ENCODE results near the gene SH2D3C. TPM values are rescaled to one million over a fixed set of nuclear protein-coding genes. Genes with fewer than 3 reads are reported as not detected.
A peak's percentile ranks its signal among the peaks of the same experiment; 100 is the strongest.

Gene SH2D3C
- total RNA-seq, 2 experiments from 2014 or later = 27.2 to 27.3 TPM

DNA sequence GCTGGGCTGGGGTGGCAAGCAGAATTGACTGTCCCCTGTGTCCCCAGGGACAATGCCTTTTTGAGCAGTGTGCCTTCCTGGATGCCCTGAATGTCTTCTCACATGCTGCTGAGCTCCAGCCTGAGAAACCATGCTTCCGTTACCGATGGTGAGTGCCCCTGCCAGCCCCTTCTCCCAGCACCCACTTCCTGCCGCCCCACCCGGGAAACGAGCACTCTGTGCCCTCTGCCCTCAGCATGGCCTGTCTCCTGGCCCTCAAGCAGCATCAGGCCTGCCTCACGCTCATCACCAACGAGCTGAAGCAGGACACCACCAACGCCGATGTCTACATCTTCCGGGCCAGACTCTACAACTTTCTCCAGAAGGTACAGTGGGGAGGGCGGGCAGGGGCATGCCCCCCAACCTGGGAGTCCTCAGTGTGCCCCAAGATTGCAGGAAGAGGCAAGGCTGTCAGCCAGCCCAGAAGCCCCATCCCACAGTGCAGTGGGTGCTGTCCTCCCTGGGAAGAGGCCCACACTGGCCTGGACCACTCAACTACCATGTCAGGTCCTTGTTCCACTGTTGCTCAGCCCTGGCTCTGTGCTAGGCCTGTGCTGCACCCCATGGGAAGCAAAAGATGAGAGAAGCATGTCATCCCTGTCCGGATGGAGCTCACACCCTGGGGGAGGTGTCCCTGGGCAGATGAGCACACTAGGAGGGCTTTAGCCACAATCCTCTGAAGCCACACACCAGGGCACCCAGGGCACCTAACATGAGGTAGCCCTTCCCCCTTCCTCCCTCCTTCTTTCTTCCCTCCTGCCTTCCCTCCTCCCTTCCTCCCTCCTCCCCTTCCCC lies 58.2 kb downstream of the SH2D3C start:
- peak; percentile 27 for DNase-seq
- Mint-ChIP-seq H3K27me3 (ENCODE audit: low read depth) (no peaks in the 10 kb centered on the region), H3K36me3 (ENCODE audit: low read depth) (peaks cover 2% of the 10 kb centered on the region), H3K4me3 (peak overlapping the region; percentile 29), H3K9me3 (no peaks in the 10 kb centered on the region), H3K27ac (peak overlapping the region; percentile 50), H3K4me1 (ENCODE audit: low read depth) (peaks cover 28% of the 10 kb centered on the region)
- intact Hi-C loops (cut with micrococcal nuclease) = no loop called here
- CTCF ChIA-PET = interaction anchor here (1.2 to 1.5 kb wide), 2 partner anchors 13 to 14 kb away, joined by 3 to 4 read pairs; partner anchors contain the start of gene TOR2A

DNA sequence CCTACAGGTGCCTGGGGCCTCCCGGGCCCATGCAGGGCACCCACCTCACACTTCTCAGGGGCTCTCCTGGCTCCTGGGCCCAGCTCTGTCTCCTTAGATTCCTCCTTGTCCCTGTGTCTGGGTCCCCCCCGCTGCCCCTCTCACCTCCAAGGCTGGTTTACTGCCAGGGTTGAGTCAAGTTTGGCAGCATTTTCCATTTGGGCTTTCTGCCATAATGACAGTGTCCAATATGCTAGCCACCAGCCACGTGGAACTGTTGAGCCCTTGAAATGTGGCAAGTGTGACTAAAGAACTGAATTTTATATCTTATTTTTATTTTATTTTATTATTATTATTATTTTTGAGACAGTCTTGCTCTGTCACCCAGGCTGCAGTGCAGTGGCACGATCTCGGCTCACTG lies 60.7 kb downstream of the SH2D3C start:
- Mint-ChIP-seq H3K4me1 (ENCODE audit: low read depth) (peaks cover 34% of the 10 kb centered on the region), H3K27ac (no peak overlapping the region)

DNA sequence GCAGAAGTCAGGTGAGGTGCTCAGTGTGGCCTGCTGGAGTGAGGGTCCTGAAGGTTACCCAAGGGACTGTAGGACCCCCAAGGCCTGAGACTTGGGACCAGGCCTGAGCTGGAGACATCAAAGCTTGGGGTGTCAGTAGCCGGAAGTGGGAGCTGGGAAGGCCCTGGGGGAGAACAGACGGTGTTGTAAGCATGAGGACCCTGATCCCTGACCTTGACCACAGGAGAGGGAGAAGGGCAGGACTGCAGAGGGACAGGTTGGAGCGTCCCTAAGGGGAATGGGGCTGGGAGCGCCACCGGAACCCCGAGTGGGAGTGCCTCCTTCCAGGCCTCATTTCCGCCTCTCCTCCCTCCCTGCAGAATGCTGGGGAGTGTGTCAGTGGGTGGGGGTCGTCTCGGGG lies 62.1 kb downstream of the SH2D3C start:
- CTCF ChIA-PET = interaction anchor here (0.6 to 2.9 kb wide), 3 partner anchors 18 to 153 kb away, joined by 3 to 14 read pairs (median 10); partner anchors contain the start of gene TOR2A
- H3K27ac Mint-ChIP-seq = peak overlapping the region; percentile 84
- H3K9me3 Mint-ChIP-seq = no peaks in the 10 kb centered on the region
- H3K27me3 Mint-ChIP-seq (ENCODE audit: low read depth) = no peaks in the 10 kb centered on the region
- peak overlapping the region; percentile 97 for H3K4me3 Mint-ChIP-seq
- H3K36me3 Mint-ChIP-seq (ENCODE audit: low read depth) = peaks cover 2% of the 10 kb centered on the region
- peaks cover 39% of the 10 kb centered on the region for H3K4me1 Mint-ChIP-seq (ENCODE audit: low read depth)
- DNase-seq = no peak
- intact Hi-C loops (cut with micrococcal nuclease) = loop anchor here (5.0 kb wide), 1 partner anchor 104 kb away; the partner anchor contains the start of gene STXBP1

More for the DNA sequence above, 60.7 kb downstream of the SH2D3C start:
- intact Hi-C loops (cut with micrococcal nuclease) = loop anchor here (5.0 kb wide), 1 partner anchor 105 kb away; the partner anchor contains the start of gene STXBP1
- CTCF ChIA-PET = interaction anchor here (0.6 to 0.7 kb wide), 2 partner anchors 61 to 73 kb away, joined by 3 to 6 read pairs; no protein-coding TSS in a partner anchor
- Mint-ChIP-seq H3K4me3 (no peak overlapping the region), H3K9me3 (no peaks in the 10 kb centered on the region), H3K27me3 (ENCODE audit: low read depth) (no peaks in the 10 kb centered on the region), H3K36me3 (ENCODE audit: low read depth) (peaks cover 2% of the 10 kb centered on the region)
- DNase-seq = no peak

DNA sequence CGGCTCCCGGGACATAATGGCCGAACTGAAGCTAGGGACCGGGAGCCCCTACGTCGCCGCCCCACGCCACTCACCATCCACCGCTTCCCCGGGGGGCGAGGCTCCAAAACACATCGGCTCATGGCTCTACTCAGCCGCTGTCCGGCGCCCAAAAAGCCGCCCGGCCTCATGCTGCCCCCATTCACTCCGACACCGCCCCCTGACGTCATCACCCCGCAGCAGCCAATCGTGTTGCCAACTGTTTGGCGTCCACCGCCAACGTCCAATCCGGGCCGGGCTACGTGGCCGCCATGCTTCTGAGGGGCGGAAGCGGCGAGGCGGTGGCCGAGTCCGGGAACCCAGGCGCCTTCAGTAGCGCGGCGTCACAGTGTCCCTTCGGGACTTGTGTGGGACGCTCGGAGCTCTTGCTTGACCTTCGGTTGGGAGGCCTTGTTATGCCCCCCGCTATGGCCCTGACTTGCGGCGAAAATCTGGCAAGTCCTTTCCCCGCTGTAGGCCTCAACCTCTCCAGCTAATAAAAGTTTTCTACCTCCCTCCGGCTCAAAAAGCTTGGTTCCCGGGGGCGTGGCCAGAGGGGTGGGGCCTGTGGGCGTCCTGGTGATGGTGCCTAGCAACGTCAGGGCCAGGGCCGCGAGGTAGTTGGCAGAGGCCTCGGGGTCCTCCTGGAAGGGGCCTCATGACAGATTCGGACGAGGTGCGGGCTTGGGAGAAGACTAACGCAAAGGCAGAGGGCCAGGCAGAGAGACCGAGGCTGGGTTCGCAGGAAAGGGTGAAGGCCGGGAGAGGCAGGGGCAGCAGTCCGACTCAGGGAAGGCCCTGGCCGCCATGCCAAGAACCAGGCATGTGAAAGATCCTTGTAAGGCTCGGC lies 62.8 kb downstream of the SH2D3C start, which contains the start of the genes PTRH1 and TTC16:
Gene PTRH1, minus strand, starts transcription at position 194 of the 868 bp plus-strand sequence. Its CDS starts 24 bp downstream, at position 170.
Gene TTC16, plus strand, starts transcription at position 610 of the 868 bp plus-strand sequence. Its CDS starts 67 bp downstream, at position 677.
- Mint-ChIP-seq H3K36me3 (ENCODE audit: low read depth) (peaks cover 2% of the 10 kb centered on the region), H3K4me3 (peak within 1 kb of the TSS; percentile 97), H3K27ac (peak within 1 kb of the TSS; percentile 84), H3K4me1 (ENCODE audit: low read depth) (peaks cover 41% of the 10 kb centered on the region), H3K9me3 (no peaks in the 10 kb centered on the region), H3K27me3 (ENCODE audit: low read depth) (no peaks in the 10 kb centered on the region)
- intact Hi-C loops (cut with micrococcal nuclease) = loop anchor here (1.0 to 5.0 kb wide), 3 partner anchors 16 to 103 kb away; partner anchors contain the start of genes STXBP1 and TOR2A
- CTCF ChIA-PET = interaction anchor here (0.6 to 2.9 kb wide), 3 partner anchors 19 to 154 kb away, joined by 3 to 14 read pairs (median 10); partner anchors contain the start of gene TOR2A
- peak; percentile 98 for DNase-seq

DNA sequence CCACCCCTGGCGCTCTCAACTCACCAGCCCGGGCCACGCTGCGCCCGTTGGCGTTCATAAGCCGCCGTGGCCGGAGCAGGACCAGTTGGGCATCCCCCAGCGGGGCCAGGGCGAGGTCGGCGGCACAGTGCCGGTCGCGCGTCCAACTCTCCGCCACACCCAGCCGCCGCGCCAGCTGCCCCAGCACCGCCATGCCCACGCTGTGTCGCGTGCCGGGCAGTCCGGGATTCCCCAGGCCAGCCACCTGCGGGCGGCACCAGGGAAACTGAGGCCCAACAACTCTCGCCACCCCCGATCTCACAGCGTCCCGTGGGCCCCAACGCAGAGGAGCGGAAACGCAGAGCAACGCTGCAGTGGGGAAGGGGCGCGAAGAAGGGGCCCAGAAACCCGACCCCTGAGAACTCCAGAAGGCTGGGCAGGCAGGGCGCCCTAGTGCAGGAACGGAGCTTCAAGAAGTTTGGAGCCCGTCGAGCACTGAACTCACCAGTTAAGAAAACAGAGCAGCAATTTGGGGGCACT lies 63.5 kb downstream of the SH2D3C start:
- CTCF ChIA-PET = interaction anchor here (1.0 to 2.9 kb wide), 4 partner anchors 20 to 155 kb away, joined by 3 to 14 read pairs (median 7); partner anchors contain the start of gene TOR2A
- Mint-ChIP-seq H3K9me3 (no peaks in the 10 kb centered on the region), H3K4me1 (ENCODE audit: low read depth) (peaks cover 37% of the 10 kb centered on the region), H3K27me3 (ENCODE audit: low read depth) (no peaks in the 10 kb centered on the region), H3K36me3 (ENCODE audit: low read depth) (peaks cover 2% of the 10 kb centered on the region), H3K4me3 (peak overlapping the region; percentile 97), H3K27ac (peak overlapping the region; percentile 84)
- intact Hi-C loops (cut with micrococcal nuclease) = loop anchor here (1.0 to 5.0 kb wide), 3 partner anchors 16 to 103 kb away; partner anchors contain the start of genes STXBP1 and TOR2A
- peak; percentile 25 for DNase-seq

DNA sequence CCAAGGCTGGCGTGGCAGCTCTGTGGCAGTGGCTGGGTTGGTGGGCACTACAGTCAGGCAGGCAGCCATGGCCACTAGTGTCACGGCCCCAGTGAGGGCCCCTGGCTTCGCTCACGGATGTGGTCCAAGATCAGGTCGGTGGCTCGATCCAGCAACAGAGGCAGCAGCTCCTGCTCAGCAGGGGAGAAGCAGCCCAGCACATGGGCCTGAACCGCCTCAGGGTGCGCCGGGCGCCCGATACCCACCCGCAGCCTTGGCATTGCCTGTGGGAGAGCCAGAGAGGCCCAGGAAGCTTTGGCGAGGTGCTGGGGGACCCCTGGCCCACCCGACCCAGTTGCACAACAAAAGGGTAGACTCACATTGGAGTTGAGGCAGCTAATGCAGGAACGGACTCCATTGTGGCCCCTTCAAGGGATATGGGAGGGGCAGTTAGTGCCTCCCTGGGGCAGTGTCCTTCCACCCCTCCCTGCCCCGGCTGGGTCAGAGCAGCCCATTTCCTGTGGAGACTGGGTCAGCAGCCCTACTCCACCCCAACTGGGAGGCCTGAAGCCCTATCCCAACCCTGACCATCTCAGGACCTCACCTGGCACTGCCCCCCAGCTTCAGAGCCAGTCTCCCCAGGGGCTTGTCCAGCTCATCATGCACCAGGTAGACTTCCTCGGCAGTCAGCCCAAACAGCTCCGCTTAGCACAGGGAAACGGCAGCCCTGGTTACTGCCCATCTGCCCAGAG lies 64.3 kb downstream of the SH2D3C start:
- Mint-ChIP-seq H3K27me3 (ENCODE audit: low read depth) (no peaks in the 10 kb centered on the region), H3K36me3 (ENCODE audit: low read depth) (peaks cover 2% of the 10 kb centered on the region), H3K27ac (no peak overlapping the region), H3K9me3 (no peaks in the 10 kb centered on the region), H3K4me1 (ENCODE audit: low read depth) (peaks cover 30% of the 10 kb centered on the region), H3K4me3 (peak overlapping the region; percentile 73)
- CTCF ChIA-PET = interaction anchor here (0.7 to 2.9 kb wide), 4 partner anchors 20 to 207 kb away, joined by 3 to 14 read pairs (median 4); partner anchors contain the start of gene TOR2A
- intact Hi-C loops (cut with micrococcal nuclease) = no loop called here
- no peak for DNase-seq

DNA sequence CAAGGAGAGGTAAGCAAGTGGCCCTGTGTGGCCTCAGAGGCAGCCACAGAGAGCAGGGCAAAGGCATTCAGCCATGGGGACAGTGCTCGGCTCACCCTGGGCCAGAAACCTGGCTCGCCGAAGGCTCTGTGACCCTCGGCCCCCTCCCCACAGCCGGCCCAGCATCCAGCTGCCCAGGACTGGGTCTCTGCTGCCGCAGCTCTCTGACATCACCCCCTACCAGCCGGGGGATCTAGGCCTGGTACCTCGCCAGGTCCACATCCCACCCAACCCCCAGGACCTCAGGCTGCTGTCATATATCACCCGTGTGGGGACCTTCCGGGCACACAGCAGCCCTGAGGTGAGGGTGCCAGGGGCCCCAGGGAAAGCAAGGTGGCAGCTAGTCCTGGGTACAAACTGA lies 65.6 kb downstream of the SH2D3C start:
- H3K9me3 Mint-ChIP-seq = no peaks in the 10 kb centered on the region
- CTCF ChIA-PET = no interaction called here
- no peak overlapping the region for H3K4me3 Mint-ChIP-seq
- H3K27ac Mint-ChIP-seq = no peak overlapping the region
- DNase-seq = no peak
- H3K4me1 Mint-ChIP-seq (ENCODE audit: low read depth) = peaks cover 28% of the 10 kb centered on the region
- intact Hi-C loops (cut with micrococcal nuclease) = no loop called here
- peaks cover 2% of the 10 kb centered on the region for H3K36me3 Mint-ChIP-seq (ENCODE audit: low read depth)
- H3K27me3 Mint-ChIP-seq (ENCODE audit: low read depth) = no peaks in the 10 kb centered on the region

DNA sequence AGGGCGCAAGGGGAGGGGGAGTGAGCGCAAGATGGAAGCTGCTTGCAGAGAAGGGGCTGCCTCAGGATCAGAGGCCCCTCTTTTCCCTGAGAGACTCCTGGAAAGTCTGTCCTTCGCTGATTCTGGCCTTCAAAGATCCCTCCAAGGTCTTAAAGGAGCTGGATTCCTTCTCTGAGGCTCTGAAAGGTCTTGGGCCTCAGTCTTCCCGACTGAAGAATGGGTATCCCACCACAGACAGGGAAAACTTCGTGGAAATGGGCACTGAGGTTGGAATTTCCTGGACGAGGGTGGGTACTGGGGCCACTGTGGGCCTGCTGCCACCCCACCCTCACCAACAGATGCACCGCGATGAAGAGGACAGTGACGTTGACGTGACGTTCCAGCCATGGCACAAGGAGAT lies 66.1 kb downstream of the SH2D3C start:
- no peak for DNase-seq
- no peaks in the 10 kb centered on the region for H3K9me3 Mint-ChIP-seq
- H3K27ac Mint-ChIP-seq = no peak overlapping the region
- intact Hi-C loops (cut with micrococcal nuclease) = no loop called here
- H3K4me3 Mint-ChIP-seq = no peak overlapping the region
- H3K4me1 Mint-ChIP-seq (ENCODE audit: low read depth) = peaks cover 32% of the 10 kb centered on the region
- no peaks in the 10 kb centered on the region for H3K27me3 Mint-ChIP-seq (ENCODE audit: low read depth)
- CTCF ChIA-PET = no interaction called here
- H3K36me3 Mint-ChIP-seq (ENCODE audit: low read depth) = peaks cover 2% of the 10 kb centered on the region

DNA sequence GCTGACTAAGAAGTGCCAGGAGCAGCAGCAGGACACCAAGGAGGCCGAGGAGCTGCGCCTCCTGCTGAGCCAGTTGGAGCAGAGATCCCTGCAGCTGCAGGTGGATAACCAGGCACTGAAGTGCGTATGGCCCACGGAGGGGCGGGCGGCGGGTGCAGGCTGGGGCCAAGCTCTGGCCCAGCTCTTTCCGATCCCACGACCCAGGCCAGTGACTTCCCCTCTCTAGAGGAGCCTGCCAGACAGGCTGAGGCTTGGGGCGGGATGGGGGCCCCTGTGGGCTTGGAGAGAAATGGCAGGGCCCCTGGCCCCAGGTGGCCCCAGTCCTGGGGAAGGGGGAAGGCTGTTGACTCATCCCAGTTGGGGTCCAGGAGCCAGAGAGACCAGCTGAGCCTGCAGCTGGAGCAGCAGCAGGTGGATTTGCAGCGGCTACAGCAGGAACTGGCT lies 66.6 kb downstream of the SH2D3C start:
- CTCF ChIA-PET = interaction anchor here (0.6 kb wide), 1 partner anchor 462 kb away, joined by 3 read pairs; no protein-coding TSS in a partner anchor
- H3K27ac Mint-ChIP-seq = no peak overlapping the region
- peaks cover 2% of the 10 kb centered on the region for H3K36me3 Mint-ChIP-seq (ENCODE audit: low read depth)
- peaks cover 36% of the 10 kb centered on the region for H3K4me1 Mint-ChIP-seq (ENCODE audit: low read depth)
- no peaks in the 10 kb centered on the region for H3K9me3 Mint-ChIP-seq
- intact Hi-C loops (cut with micrococcal nuclease) = no loop called here
- H3K27me3 Mint-ChIP-seq (ENCODE audit: low read depth) = no peaks in the 10 kb centered on the region
- DNase-seq = no peak
- H3K4me3 Mint-ChIP-seq = no peak overlapping the region

DNA sequence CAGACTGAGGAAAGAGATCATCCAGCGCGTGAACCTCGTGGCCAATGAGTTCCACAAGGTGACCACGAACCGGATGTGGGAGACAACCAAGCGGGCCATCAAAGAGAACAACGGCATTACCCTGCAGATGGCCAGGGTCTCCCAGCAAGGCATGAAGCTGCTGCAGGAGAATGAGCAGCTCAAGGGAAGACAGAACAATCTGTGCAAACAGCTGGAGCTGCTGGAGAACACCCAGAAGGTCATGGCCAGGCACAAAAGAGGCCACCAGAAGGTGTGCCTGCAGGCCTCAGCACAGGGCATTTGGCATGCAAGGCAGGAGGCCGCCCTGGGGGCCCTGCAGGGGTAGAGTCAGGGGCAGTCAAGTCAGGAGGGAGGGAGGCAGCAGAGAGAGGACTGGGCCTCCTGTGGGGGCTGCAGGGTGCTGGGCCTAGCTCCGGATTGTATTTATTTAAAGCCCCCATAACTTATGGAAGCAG lies 67.2 kb downstream of the SH2D3C start:
- Mint-ChIP-seq H3K27me3 (ENCODE audit: low read depth) (no peaks in the 10 kb centered on the region), H3K36me3 (ENCODE audit: low read depth) (peaks cover 2% of the 10 kb centered on the region), H3K4me1 (ENCODE audit: low read depth) (peaks cover 35% of the 10 kb centered on the region), H3K9me3 (no peaks in the 10 kb centered on the region), H3K4me3 (no peak overlapping the region), H3K27ac (no peak overlapping the region)
- intact Hi-C loops (cut with micrococcal nuclease) = no loop called here
- DNase-seq = no peak
- CTCF ChIA-PET = interaction anchor here (0.6 kb wide), 1 partner anchor 463 kb away, joined by 3 read pairs; no protein-coding TSS in a partner anchor
